HL-60/S4 treated with retinoic acid at 250 ng/mL for 4 days and 3 days (cell line): ENCODE measurements around the gene PDE4DIP.
"Not testable (repeated sequence)": the region's sequence is repeated elsewhere in the genome, so short reads cannot be mapped to it uniquely, and the experiment has no call there.

Source experiments
- in situ Hi-C: fragments of 300-500 bp; cut with MboI; formaldehyde crosslinking; loops from 2 replicates; pipeline ENCODE4 v1.7.0; 2022; ENCODE audit warnings: low sequenced_read_pairs

Gene PDE4DIP

DNA sequence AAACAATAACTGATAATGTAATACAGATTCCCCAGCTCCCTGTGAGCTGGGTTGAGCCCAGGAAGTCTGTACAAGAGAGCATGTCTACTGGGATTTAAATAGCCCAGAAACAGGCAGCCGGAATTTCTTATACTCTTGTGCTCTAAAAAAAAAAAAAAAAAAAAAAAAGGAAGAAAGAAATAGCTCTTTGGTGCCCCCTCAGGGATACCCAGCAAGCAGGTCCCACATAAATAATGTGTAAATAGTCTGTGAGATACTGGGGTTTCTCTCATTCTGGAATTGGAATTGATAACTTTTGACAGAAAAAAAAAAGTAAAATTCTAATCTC lies 25.4 kb downstream of the PDE4DIP start:
- in situ Hi-C loops = not testable (repeated sequence)

DNA sequence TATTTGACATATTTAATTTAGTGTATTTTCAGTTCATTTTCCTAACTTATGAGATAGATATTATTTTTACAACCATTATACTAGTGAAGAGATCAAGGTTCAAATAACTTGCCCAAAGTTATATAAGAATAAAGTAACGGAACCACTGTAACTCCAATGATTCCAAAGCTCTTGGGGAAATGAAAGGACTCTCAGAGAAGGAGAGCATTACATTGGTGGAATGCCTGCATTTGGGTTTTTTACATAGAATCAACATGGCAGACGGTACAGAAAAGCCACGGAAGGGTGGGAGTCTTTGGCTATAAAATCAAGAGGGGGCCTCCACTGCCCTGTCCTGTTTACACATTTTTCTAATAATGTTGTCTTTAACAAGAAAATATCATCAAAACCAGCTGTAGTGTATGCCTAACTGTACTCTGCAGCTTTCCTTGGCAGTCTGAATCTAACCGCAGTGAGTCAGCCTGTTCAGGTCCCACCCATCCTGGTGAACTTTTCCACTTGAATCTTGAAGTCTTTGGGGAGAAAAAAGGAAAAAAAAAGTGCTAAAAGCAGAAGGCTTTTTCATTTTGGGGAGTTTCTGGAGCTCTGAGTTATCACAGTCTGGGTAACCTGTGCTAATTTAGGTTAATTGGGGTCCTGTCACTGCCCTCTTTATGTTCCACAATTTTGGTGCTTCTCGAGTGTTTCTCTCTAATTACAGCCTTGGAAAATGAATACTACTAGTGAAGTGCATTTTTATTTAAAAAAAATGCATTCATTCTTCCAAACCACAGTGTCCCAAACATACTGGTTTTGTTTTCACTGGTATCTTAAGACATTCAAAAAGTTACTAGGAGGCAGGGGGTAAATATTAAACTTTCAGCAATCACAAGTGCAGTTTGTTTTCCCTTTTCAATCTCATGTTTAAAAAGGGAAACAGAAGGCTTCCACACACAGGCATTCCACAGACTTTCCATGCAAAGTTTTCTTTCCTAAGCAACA lies 30.5 kb downstream of the PDE4DIP start:
- in situ Hi-C loops = not testable (repeated sequence)

DNA sequence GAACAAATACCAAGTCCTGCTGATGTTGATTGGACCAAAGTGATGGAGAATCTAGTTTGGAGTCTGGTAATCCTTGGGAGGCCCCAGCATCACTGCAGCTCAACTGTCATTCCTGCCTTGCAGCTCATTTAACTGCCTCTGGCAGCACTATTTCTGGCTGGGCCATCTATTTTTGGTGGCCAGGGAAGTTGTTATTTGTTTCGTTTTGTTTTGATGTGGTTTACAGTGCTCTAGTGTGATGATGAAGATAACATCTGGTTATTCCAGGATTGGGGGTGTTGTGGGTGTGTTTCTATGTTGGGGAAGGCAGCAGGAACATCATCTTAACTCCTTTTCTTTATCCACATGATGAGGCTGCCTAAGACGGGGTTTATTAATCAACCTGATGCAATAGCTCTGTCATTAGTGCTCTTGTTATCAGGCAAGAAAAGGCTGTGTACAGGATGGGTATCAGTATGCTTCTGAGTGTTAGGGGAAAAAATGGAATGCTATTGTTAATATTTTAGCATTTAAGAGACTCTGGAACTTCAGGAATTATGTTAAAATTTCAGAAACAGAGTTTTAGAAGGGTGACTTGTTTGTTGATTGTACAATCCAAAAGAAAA lies 35.7 kb downstream of the PDE4DIP start:
- in situ Hi-C loops = not testable (repeated sequence)

DNA sequence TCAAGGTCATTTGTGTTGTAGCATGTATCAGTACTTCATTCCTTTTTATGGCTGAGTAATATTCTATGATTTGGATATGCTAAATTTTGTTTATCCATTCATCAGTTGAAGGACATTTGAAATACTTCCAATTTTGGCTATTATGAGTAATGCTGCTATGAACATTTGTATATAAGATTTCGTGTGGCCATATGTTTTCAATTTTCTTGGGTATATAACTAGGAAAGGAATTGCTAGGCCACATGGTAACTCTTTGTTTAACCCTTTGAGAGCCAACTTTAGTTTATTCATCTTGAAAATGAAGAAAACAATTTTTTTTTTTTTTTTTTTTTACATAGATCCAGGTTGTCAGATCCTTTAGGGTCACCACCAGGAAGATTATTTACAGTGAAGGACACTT lies 37.0 kb downstream of the PDE4DIP start:
- in situ Hi-C loops = not testable (repeated sequence)

DNA sequence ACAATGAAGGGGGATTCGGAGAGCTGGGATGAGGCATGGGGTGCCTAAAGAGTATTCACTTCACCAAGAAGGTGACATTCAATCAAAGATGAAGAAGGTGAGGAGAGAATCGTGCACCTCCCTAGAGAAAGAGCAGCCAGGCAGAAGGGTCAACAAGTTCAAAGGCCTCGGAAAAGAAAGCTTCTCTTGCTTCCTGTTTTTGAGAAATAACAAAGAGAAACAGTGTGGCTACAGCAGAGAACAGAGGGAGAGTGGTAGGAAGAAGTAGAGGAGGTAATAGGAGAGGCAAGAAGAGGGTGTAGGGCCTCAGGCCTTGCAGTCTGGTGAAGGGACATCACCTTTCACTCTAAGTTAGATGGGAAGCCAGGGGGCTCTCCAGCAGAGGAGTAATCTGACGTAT lies 41.0 kb downstream of the PDE4DIP start:
- in situ Hi-C loops = not testable (repeated sequence)

DNA sequence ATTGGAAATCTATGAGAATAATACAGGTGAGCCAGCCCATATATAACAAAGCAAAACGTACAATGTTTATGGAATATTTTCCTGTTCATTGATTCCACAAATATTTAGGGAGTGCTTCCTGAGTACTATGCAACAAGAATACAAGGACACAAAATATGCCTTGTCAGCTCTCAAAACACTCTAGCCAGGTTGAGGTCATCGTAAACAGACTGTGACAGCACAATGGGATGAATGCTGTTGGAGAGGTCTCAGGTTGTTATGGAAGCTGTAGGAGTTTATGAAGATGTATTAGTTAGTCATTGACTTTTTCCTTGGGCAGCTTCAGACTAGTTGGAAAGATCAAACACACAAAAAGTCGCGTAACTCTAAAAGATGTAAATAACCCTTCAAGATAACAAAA lies 42.1 kb downstream of the PDE4DIP start:
- in situ Hi-C loops = not testable (repeated sequence)

DNA sequence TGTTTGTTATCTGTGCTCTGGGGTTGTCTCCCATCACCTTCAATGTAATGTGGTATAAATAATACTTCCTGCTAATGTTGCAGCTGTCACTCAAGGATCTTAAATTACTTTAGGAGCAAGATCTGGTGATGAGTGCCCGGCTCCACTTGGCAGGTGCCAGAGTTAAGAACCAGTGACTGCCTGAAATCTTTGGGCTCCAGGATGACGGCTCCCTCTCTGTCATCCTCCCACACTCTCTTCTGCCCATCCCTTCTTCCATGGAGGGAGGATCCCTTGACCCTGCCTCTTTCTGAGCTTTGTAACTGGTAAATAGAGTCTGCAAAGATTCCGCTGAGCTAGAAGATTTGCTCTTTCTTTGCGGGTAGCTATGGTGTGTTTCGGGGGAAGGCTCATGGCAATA lies 44.4 kb downstream of the PDE4DIP start:
- in situ Hi-C loops = not testable (repeated sequence)

DNA sequence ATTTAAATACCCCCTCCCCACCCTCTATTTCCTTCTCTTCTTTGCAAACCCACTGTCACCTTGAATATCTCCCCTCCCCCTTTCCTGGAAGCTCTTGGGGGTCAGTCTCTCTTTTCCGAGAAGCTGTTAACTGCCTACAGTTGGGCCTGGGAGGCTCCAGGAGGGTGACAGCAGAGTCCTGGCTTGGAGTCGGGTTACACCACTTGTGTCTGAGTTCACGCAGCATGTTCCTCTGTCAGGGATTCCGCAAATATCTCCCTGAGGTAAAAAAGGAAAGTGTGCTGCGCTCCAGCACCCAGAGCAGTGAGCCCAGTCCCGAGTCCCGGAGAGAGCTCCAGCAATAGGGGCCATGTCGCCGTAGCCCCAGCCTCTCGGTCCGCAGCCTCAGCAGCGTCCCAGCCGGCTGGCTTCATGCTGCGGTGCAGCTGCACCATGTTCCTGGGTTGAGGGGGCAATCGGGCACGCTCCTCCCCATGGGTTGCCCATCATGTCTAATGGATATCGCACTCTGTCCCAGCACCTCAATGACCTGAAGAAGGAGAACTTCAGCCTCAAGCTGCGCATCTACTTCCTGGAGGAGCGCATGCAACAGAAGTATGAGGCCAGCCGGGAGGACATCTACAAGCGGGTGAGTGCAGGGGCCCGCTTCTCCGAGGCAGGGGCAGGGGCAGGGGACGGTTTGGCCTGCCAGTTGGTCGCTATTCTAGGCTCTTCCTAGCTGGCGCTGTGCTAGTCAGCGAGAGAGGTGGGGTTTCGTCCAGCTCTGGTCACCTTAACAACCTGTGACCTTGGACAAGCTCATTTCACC lies 45.2 kb downstream of the PDE4DIP start:
- in situ Hi-C loops = not testable (repeated sequence)

DNA sequence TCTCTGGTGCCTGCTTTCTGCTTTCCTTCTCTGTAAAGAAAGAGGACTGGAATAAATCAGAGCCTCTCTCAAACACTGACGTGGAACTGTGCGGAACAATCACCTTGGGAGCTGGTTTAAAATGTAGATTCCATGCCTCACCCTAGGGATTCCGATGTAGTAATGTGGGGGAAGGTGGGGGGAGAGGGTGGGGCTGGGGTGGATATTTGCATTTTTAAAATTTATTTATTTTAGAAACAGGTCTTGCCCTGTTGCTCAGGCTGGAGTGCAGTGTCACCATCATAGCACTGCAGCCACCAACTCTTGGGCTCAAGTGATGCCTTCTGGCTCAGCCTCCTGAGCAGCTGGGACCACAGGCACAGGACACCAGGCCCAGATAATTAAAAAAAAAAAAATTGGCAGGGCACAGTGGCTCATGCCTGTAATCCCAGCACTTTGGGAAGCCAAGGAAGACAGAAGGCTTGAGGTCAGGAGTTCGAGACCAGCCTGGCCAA lies 45.9 kb downstream of the PDE4DIP start:
- in situ Hi-C loops = not testable (repeated sequence)

DNA sequence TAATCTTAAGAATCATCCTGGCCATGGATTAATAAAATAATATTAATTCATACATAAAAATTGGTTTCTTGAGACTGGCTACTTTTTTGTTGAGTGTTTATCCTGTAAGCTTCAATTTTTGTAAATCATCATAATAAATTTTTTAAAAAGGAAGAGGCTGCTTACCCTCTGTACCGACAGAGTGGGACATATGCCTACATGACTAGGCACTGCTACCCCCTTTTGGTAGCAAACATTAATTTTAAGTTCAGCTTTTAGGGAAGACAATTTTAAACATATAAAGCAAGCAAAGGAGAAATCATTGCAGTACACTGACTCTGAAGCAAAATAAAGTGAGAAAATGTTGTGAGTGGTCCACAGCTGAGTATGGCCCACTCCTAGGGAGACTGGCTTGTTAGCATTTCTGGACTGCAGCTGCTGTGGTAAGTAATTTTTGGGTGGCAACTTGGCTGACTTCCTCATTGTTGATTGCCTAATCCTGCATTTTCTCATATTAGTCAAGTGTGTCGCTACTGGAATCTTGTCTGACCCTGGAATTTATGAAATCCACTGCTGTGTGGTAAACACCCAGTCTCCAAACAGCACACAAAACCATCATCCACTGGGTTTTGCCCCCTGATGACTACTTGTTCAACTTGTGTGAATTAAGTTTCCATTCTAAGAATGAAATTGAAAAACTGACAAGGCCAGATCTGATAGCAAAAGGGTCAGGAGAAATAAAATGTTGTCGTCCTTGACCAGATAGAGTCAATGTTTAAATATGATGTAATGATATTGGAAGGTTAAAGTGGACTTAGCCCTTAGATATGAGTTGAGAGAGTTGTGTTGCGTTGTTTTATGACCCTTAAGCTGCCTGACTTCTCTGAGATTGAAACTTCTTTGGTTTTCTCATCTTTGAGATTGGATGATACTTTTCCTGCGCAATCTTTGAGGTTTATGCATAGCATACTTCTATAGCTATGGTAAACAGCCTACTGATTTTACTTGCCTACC lies 50.4 kb downstream of the PDE4DIP start:
- in situ Hi-C loops = not testable (repeated sequence)

DNA sequence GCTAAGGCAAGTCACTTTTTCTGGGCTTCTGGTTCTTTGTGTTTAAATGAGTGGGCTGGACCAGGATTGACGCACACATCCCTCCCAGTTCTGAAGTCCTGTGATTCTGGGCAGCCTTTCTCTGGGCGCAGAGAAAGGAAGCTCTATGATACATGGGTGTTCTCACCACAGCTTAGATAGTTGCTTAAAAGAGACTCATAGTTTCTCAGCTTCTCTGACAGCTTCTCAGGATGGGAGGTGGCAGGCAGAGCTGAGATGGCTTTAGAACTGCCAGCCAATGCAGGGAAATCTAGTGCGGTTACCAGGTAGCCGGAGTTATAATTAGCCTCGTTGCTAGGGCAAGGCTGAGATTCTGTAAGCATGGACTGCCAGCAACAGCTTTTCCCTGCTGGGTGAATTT lies 55.8 kb downstream of the PDE4DIP start:
- in situ Hi-C loops = not testable (repeated sequence)

DNA sequence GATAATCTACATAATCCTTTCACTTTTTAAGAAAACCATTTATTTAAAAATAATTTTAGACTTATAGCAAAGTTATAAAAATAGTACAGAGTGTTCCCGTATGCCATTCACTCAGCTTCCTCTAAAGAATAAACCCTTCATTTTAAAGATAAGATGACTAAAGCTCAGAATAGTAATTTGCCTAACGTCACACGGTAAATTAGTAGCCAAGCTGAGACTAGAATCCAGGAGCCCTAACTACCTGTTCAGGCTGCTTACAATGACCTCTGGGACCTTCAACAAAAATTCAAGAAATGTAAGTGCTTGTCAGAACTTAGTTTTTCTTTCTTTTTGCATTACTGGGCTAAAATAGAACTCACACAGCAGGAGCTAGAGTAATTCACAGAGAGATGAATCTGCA lies 56.5 kb downstream of the PDE4DIP start:
- in situ Hi-C loops = not testable (repeated sequence)

DNA sequence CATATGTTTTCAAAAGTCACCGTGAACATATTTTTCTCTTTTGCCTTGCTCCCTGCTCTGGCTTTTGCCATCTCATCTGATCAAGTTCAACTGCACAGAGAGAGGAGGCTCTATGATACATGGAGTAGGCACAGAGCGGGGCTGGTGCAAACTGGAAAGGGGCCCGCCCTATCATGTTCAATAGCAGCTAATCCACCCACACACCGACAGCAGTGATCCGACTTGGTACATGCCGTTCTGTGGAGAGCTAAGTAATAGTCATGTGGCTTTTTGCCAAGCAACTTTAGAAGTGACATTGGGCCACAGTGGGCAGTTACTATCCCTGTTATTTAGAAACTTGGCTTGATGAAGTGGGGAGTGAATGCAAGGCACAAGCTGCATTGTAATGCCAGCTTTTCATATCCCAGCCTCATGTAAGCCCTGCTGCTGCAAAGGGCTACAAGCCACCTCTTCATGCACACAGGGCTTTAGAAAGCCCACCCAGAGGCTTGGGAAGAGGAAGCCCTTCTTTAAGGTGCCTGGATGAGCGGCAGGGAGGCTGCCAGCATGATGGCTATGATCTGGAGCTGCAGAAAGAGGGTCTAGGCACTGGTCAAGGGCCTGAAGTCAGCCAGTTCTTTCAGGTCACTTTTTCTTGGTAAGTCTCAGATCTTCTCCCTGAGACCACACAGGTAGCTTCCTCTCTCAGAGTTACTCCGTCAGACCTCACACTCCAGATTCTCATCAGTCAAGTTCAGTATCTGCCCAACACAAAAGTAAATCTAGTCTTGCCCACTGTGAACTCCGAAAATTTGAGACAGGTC lies 57.1 kb downstream of the PDE4DIP start:
- in situ Hi-C loops = not testable (repeated sequence)

DNA sequence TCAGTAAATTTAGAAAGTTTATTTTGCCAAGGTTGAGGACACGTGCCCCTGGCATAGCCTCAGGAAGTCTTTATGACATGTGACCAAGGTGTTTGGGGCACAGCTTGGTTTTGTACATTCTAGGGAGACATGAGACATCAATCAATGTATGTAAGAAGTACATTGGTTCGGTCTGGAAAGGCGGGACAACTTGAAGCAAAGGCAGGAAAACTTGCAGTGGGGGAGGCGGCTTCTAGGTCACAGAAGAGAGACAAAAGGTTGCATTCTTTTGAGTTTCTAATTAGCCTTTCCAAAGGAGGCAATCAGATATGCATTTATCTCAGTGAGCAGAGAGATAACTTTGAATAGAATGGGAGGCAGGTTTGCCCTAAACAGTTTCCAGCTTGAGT lies 57.7 kb downstream of the PDE4DIP start:
- in situ Hi-C loops = not testable (repeated sequence)

DNA sequence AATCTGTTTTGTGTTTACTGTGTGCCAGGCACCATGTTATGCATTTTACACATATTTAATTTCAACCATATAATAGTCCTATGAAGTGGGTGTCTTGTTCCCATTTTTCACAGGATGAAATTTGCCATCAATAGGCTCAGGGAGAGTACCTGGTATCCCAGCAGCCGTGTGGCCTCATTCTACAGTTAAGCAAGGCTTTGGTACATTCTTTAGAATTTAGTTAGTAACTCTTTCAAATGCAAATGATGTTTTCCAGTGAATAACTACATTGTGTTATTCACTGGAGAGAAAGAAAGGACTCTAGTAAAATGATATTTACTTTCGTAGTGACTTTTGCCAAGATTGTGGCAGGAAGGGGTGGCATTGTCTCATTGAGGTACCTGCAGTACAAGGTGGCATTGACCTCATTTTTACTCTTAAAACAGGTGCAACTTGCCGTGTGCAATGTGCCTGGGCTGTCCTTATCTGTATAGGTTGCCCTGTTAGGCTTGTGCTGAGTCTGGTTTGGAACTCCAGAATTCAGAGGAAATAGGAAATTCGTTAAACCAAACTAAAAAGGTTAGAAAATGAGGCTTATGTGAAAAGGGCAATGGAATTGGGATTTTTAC lies 65.1 kb downstream of the PDE4DIP start:
- in situ Hi-C loops = not testable (repeated sequence)

DNA sequence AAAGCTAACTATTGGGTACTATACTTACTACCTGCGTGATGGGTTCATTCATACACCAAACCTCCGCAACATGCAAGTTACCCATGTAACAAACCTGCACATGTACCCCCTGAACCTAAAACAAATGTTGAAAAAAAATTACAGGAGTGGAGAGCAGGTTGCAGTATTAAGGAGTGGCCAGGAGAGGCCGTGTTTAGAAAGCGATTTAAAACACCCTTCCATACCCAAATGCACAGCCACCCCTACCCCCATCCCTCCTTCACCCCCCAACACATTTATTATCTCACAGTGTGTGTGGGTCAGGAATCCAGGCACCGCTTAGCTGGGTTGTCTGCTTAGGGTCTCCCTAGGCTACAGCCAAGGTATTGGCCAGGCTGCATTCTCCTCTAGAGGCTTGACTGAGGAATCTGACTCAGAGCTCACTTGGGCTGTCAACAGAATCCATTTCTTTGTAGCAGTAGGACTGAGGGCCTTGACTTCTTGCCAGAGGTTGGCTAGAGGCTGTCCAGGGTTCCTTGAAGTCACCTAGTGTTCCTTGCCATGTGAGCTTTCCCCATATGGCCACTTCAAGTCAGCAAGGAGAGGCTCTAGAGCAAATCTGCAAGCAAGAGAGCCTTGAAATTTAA lies 67.2 kb downstream of the PDE4DIP start:
- in situ Hi-C loops = not testable (repeated sequence)

DNA sequence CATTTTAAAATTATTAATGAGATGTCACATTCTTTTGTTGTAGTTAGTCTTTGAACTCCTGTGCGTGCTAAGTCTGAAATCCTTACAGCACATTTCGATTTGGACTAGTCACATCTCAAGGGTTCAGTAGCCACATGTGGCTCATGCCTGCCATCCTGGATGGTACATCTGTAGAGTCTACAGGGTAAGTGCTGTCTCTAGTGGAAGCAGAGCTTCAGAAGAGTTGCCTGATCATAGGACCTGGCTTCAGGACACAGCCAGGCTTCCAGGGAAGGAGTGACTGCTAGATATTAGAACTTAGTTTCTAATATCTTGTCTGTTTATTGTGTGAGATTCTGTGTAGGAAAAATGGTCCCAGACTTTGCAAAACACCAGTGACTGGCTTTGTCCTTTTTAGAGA lies 72.0 kb downstream of the PDE4DIP start:
- in situ Hi-C loops = not testable (repeated sequence)

DNA sequence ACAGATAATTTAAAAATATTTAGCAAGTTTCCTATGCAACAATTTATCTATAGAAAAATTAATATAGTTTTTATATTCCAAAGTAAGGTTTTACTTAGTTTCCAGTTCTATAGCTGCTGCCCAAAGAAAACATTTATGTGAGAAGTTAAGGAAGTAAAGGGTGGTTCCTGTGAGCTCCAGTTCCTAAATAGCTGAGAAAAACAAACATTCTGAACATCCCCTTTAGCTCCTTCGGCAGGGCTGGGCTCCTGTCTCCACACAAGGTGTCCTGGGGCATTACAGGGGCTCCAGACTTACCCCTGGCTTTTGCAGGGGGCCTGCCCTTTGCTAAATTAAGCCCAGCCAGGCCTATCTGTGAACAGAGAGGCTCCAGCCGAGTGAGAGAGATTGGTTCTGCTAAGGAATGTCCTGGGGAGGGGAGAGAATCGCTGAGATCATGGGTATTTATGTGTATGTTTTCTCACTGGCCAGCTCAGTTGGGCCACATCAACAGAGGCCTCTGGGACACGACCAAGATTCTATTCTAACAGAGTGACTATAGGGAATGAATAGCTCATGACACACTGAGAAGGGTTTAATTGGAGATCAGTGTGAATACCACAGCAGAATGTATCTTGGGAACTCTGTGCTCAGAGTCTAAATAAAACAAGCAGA lies 72.6 kb downstream of the PDE4DIP start:
- in situ Hi-C loops = not testable (repeated sequence)
